H1 (cell line): ENCODE data around the gene BLOC1S3. TPM values are rescaled to one million over a fixed set of nuclear protein-coding genes. Genes with fewer than 3 reads are reported as not detected.

Source experiments
- CTCF ChIA-PET: fragments of 300-600 bp; sonication (Branson Sonifier 250); formaldehyde crosslinking; loops from one replicate; lab custom pipeline; 2021; ENCODE audit not compliant: partially characterized antibody; lab: Charles Lee
- POLR2A ChIA-PET: fragments of 300-600 bp; sonication (Branson Sonifier 250); formaldehyde crosslinking; loops from one replicate; lab custom pipeline; 2021; ENCODE audit warnings: inconsistent platforms; ENCODE audit not compliant: partially characterized antibody; lab: Charles Lee
- DNase-seq, 2 experiments: peaks; one replicate each; pipeline versions ENCODE4 v3.0.0 to v3.0.0-alpha.2; 2010 to 2022; ENCODE audit warnings: low spot score in 2 of 2, low read depth in 1 of 2, mixed read lengths in 1 of 2
- FAIRE-seq: peaks from 2 replicates; lab custom pipeline; 2011; peaks lifted over from hg19 to GRCh38; lab: Jason Lieb, UNC
- H2AFZ ChIP-seq: 2 replicates; pipeline ENCODE4 v1.8.1; 2012; ENCODE audit warnings: low read length, inconsistent platforms
- H2AK5ac ChIP-seq: 2 replicates; pipeline ENCODE4 v1.6.1; 2013; ENCODE audit warnings: low read depth, low read length
- H2BK120ac ChIP-seq: replicated peaks from 2 replicates; pipeline ENCODE3; 2013; ENCODE audit warnings: low read depth, low read length, inconsistent platforms
- H2BK12ac ChIP-seq: 2 replicates; pipeline ENCODE4 v1.6.1; 2013; ENCODE audit warnings: low read depth, low read length
- H2BK15ac ChIP-seq: 2 replicates; pipeline ENCODE4 v1.6.1; 2013; ENCODE audit warnings: low read length
- H2BK20ac ChIP-seq: 2 replicates; pipeline ENCODE4 v1.6.1; 2013; ENCODE audit warnings: low read length
- H2BK5ac ChIP-seq: 2 replicates; pipeline ENCODE4 v1.6.1; 2013; ENCODE audit warnings: low read depth, low read length
- H3K14ac ChIP-seq: 2 replicates; pipeline ENCODE4 v1.6.1; 2013; ENCODE audit warnings: inconsistent platforms; ENCODE audit not compliant: insufficient read length
- H3K18ac ChIP-seq: 2 replicates; pipeline ENCODE4 v1.6.1; 2013; ENCODE audit warnings: low read length; ENCODE audit errors: extremely low read depth
- H3K23ac ChIP-seq: 2 replicates; pipeline ENCODE4 v1.6.1; 2013; ENCODE audit warnings: inconsistent platforms; ENCODE audit not compliant: insufficient read length
- H3K23me2 ChIP-seq: 2 replicates; pipeline ENCODE4 v1.6.1; 2013; ENCODE audit warnings: low read depth, low read length
- H3K27ac ChIP-seq: 2 replicates; pipeline ENCODE4 v1.6.1; 2011; ENCODE audit warnings: low read depth, low read length, inconsistent platforms
- H3K27me3 ChIP-seq, 4 experiments: replicated peaks in 1 of 4; 1 replicate in 1 of 4; 2 replicates in 3 of 4; pipeline versions ENCODE4 v1.6.1 to v1.8.1; 2011 to 2013; ENCODE audit warnings: low read length in 3 of 4, mild to moderate bottlenecking in 3 of 4, inconsistent platforms in 2 of 4, mixed read lengths in 2 of 4, moderate library complexity in 1 of 4; ENCODE audit not compliant: control insufficient read depth in 3 of 4, insufficient read depth in 3 of 4; ENCODE audit errors: extremely low read depth in 1 of 4
- H3K36me3 ChIP-seq, 4 experiments: 2 replicates each; pipeline versions ENCODE4 v1.6.1 to v1.8.1; 2011 to 2013; ENCODE audit warnings: mild to moderate bottlenecking in 4 of 4, low read length in 3 of 4, moderate library complexity in 2 of 4, control low read depth in 1 of 4, inconsistent platforms in 1 of 4; ENCODE audit not compliant: insufficient read depth in 4 of 4, control insufficient read depth in 2 of 4
- H3K4ac ChIP-seq: replicated peaks from 2 replicates; pipeline ENCODE3; 2013; ENCODE audit warnings: low read length, low read depth, mixed read lengths, inconsistent platforms; ENCODE audit not compliant: insufficient read length
- H3K4me1 ChIP-seq, 4 experiments: replicated peaks in 1 of 4; 1 replicate in 1 of 4; 2 replicates in 3 of 4; pipeline versions ENCODE4 v1.6.1 to v1.8.1; 2011 to 2013; ENCODE audit warnings: low read length in 3 of 4, inconsistent platforms in 2 of 4, mixed read lengths in 1 of 4; ENCODE audit not compliant: insufficient read depth in 4 of 4, control insufficient read depth in 3 of 4
- H3K4me2 ChIP-seq, 2 experiments: 2 replicates each; pipeline versions ENCODE4 v1.6.1 to v1.8.1; 2011 to 2013; ENCODE audit warnings: low read depth in 2 of 2, low read length in 2 of 2, control low read depth in 1 of 2, inconsistent platforms in 1 of 2, mild to moderate bottlenecking in 1 of 2; ENCODE audit not compliant: insufficient read depth in 1 of 2
- H3K4me3 ChIP-seq, 4 experiments: fragments of 200-600, 300-600 bp in 1 of 4; sonication (generic), shearing (Covaris generic), sonication (Bioruptor Twin) in 1 of 4; 2 replicates each; pipeline versions ENCODE4 v1.5.1 to v1.8.1; 2011 to 2016; ENCODE audit warnings: low read length in 4 of 4, low read depth in 3 of 4, control low read depth in 2 of 4, inconsistent platforms in 2 of 4, mild to moderate bottlenecking in 2 of 4, mixed read lengths in 1 of 4, moderate library complexity in 1 of 4; ENCODE audit not compliant: insufficient read depth in 2 of 4; ENCODE audit errors: extremely low read depth in 1 of 4
- H3K56ac ChIP-seq: replicated peaks from 2 replicates; pipeline ENCODE3; 2013; ENCODE audit warnings: low read depth, mild to moderate bottlenecking, mixed read lengths, low read length, inconsistent platforms; ENCODE audit not compliant: insufficient read length
- H3K79me1 ChIP-seq: 2 replicates; pipeline ENCODE4 v1.6.1; 2013; ENCODE audit warnings: low read depth, low read length, control low read depth
- H3K79me2 ChIP-seq, 2 experiments: 2 replicates each; pipeline versions ENCODE4 v1.6.1 to v1.8.1; 2012 to 2013; ENCODE audit warnings: low read length in 2 of 2, mild to moderate bottlenecking in 2 of 2, inconsistent platforms in 1 of 2; ENCODE audit not compliant: insufficient read depth in 2 of 2, control insufficient read depth in 1 of 2
- H3K9ac ChIP-seq, 4 experiments: replicated peaks in 1 of 4; 1 replicate in 1 of 4; 2 replicates in 3 of 4; pipeline versions ENCODE4 v1.6.1 to v1.8.1; 2011 to 2013; ENCODE audit warnings: low read depth in 3 of 4, low read length in 3 of 4, control low read depth in 2 of 4, mild to moderate bottlenecking in 2 of 4, moderate library complexity in 2 of 4, inconsistent platforms in 1 of 4; ENCODE audit errors: extremely low read depth in 1 of 4
- H3K9me3 ChIP-seq, 2 experiments: 2 replicates each; pipeline versions ENCODE4 v1.6.1 to v1.8.1; 2012 to 2013; ENCODE audit warnings: mild to moderate bottlenecking in 2 of 2, moderate library complexity in 2 of 2, control low read depth in 1 of 2, inconsistent platforms in 1 of 2, low read depth in 1 of 2, low read length in 1 of 2, mixed read lengths in 1 of 2; ENCODE audit not compliant: insufficient read depth in 2 of 2
- H4K20me1 ChIP-seq, 2 experiments: replicated peaks in 1 of 2; 2 replicates each; pipeline versions ENCODE3 to v1.8.1; 2011 to 2013; ENCODE audit warnings: inconsistent platforms in 2 of 2, low read length in 2 of 2, mild to moderate bottlenecking in 1 of 2; ENCODE audit not compliant: insufficient read depth in 2 of 2, control insufficient read depth in 1 of 2
- H4K5ac ChIP-seq: 2 replicates; pipeline ENCODE4 v1.6.1; 2013; ENCODE audit warnings: low read length, low read depth, mixed read lengths, inconsistent platforms; ENCODE audit not compliant: insufficient read length
- H4K8ac ChIP-seq: 2 replicates; pipeline ENCODE4 v1.8.0; 2013; ENCODE audit warnings: mild to moderate bottlenecking, moderate library complexity, low read length, inconsistent platforms; ENCODE audit not compliant: insufficient read depth; ENCODE audit errors: extremely low read depth
- H4K91ac ChIP-seq: replicated peaks from 2 replicates; pipeline ENCODE3; 2013; ENCODE audit warnings: low read length, mixed read lengths, inconsistent platforms; ENCODE audit not compliant: insufficient read length
- ASH2L ChIP-seq: fragments of 200-600, 300-600 bp; sonication (generic); IDR thresholded peaks from one replicate; pipeline ENCODE4 v1.7.1; 2017; ENCODE audit warnings: low read length
- CBX8 ChIP-seq: fragments of 300-800, 300-1000 bp; sonication (generic); IDR thresholded peaks from 2 replicates; pipeline ENCODE4 v1.7.1; 2016; ENCODE audit warnings: low read depth, low read length, borderline replicate concordance
- CHD2 ChIP-seq: IDR thresholded peaks from 2 replicates; pipeline ENCODE4 v1.6.1; 2012; ENCODE audit warnings: low read length, improper control_type of control experiment
- EZH2 ChIP-seq: fragments of 200-600 bp; sonication (generic); IDR thresholded peaks from 2 replicates; pipeline ENCODE4 v1.7.1; 2012; ENCODE audit warnings: low read depth, mild to moderate bottlenecking, moderate library complexity, low read length, inconsistent platforms; ENCODE audit not compliant: severe bottlenecking
- GABPA ChIP-seq: IDR thresholded peaks from 2 replicates; pipeline ENCODE4 v1.6.1; 2011; ENCODE audit warnings: mild to moderate bottlenecking, low read length, moderate library complexity, borderline replicate concordance; ENCODE audit not compliant: insufficient read depth
- HDAC2 ChIP-seq, 2 experiments: fragments of 300-600 bp in 1 of 2; sonication (generic) in 1 of 2; IDR thresholded peaks; 2 replicates each; pipeline ENCODE4 v1.6.1; 2011 to 2012; ENCODE audit warnings: low read depth in 2 of 2, low read length in 2 of 2, mild to moderate bottlenecking in 2 of 2, moderate library complexity in 2 of 2, borderline replicate concordance in 1 of 2, inconsistent platforms in 1 of 2
- JUN ChIP-seq: IDR thresholded peaks from 2 replicates; pipeline ENCODE4 v1.6.1; 2011; ENCODE audit warnings: low read depth, mild to moderate bottlenecking, improper control_type of control experiment, low read length
- JUND ChIP-seq: IDR thresholded peaks from 2 replicates; pipeline ENCODE4 v1.6.1; 2011; ENCODE audit warnings: mild to moderate bottlenecking, improper control_type of control experiment, low read length
- NANOG ChIP-seq: IDR thresholded peaks from 2 replicates; pipeline ENCODE4 v1.6.1; 2011; ENCODE audit warnings: low read length, low read depth, mild to moderate bottlenecking, inconsistent platforms; ENCODE audit not compliant: insufficient read depth, poor library complexity, severe bottlenecking
- NRF1 ChIP-seq: IDR thresholded peaks from 2 replicates; pipeline ENCODE4 v1.6.1; 2011; ENCODE audit warnings: mild to moderate bottlenecking, low read depth, low read length, improper control_type of control experiment
- PHF8 ChIP-seq: fragments of 200-600 bp; sonication (generic); conservative IDR thresholded peaks from 2 replicates; pipeline ENCODE4 v1.7.1; 2012; ENCODE audit warnings: low read depth, mild to moderate bottlenecking, inconsistent platforms, low read length, moderate library complexity
- TAF1 ChIP-seq: IDR thresholded peaks from 2 replicates; pipeline ENCODE4 v1.6.1; 2011; ENCODE audit warnings: mild to moderate bottlenecking, low read depth, low read length
- TCF12 ChIP-seq: IDR thresholded peaks from 2 replicates; pipeline ENCODE4 v1.6.1; 2011; ENCODE audit warnings: low read depth, mild to moderate bottlenecking, low read length
- TEAD4 ChIP-seq: IDR thresholded peaks from 2 replicates; pipeline ENCODE4 v1.6.1; 2012; ENCODE audit warnings: low read depth, low read length, inconsistent platforms, mixed read lengths
- WGBS, 2 experiments: shearing (Covaris generic) in 1 of 2; methylation state at CpG; one replicate each; pipeline versions ENCODE4 v1.1.6 to v1.1.7; 2013 to 2015; ENCODE audit warnings: low lambda C conversion rate in 2 of 2, mixed read lengths in 2 of 2, inconsistent platforms in 1 of 2, low coverage in 1 of 2, missing lambda C conversion rate in 1 of 2; ENCODE audit not compliant: insufficient replicate concordance in 2 of 2, insufficient coverage in 1 of 2, insufficient read length in 1 of 2; ENCODE audit errors: extremely low coverage in 1 of 2, missing lambda C conversion rate in 1 of 2; 5-methylcytosine and 5-hydroxymethylcytosine counted together
- polyA plus RNA-seq, 7 experiments: library from polyadenylated mRNA; depleted of rRNA in 3 of 7; stranded (reverse) in 5 of 7; unstranded in 2 of 7; fragments of >200 nt in 5 of 7; fragments of 200-250 nt in 2 of 7; gene quantifications; 1 replicate in 5 of 7; 2 replicates in 1 of 7; 4 replicates in 1 of 7; pipeline versions ENCODE4 v1.2.1 to v1.2.3, GENCODE V29; 2011 to 2013; ENCODE audit warnings: missing spikeins in 2 of 7, mixed read lengths in 2 of 7
- total RNA-seq: library from RNA; stranded (reverse); fragmentation: NEBNext Ultra II Directional; extraction: Animal tissue kit (Norgen Biotek cat#: 25700); gene quantifications from 2 replicates; pipeline ENCODE4 v1.2.1, GENCODE V29; 2021

BLOC1S3 gene
- total and polyA plus RNA-seq, 2 of the 8 experiments (the other 6 are each of a cell fraction or from before 2014, with no cell fraction given): 6.0 to 6.1 TPM

GRCh38 chr19:45150180-45150579 is 28.4 kb upstream of the BLOC1S3 start:
- FAIRE-seq (no peak), DNase-seq (no peak)
- Histone ChIP-seq H4K8ac (no peak overlapping the region), H3K79me1 (no peaks in the 10 kb centered on the region; the same call in 1 of the 2 replicates), H2BK5ac (no peak overlapping the region), H3K18ac (no peak overlapping the region), H3K4me1 (peaks cover 0 to 13% (median 3%) of the 10 kb centered on the region in 4 experiments; a peak in 6 of 7 replicates), H3K79me2 (no peaks in the 10 kb centered on the region), H3K14ac (no peak overlapping the region), H3K27me3 (peaks cover 16 to 37% (median 35%) of the 10 kb centered on the region in 4 experiments), H3K9me3 (peaks cover 0 to 8% of the 10 kb centered on the region in 2 experiments; a peak in 1 of 4 replicates), H3K23ac (no peak overlapping the region), H3K4me3 (no peak overlapping the region), H3K23me2 (peaks cover 9% of the 10 kb centered on the region; the same call in 1 of the 2 replicates), H2AK5ac (no peak overlapping the region), H3K4ac (no peak overlapping the region), H2BK15ac (no peak overlapping the region), H2AFZ (no peak overlapping the region), H2BK12ac (no peak overlapping the region), H3K36me3 (peaks cover 0 to 6% (median 0%) of the 10 kb centered on the region in 4 experiments; a peak in 2 of 8 replicates), H4K5ac (no peak overlapping the region), H4K91ac (no peak overlapping the region), H2BK20ac (no peak overlapping the region), H3K27ac (no peak overlapping the region), H3K9ac (no peak overlapping the region), H2BK120ac (no peak overlapping the region), H3K56ac (no peak overlapping the region), H4K20me1 (peaks cover 0 to 20% of the 10 kb centered on the region in 2 experiments), H3K4me2 (no peak overlapping the region)
- CTCF ChIA-PET: interaction anchor here (1.0 to 5.5 kb wide), 11 partner anchors 9 to 90 kb away, joined by 3 to 32 read pairs (median 7); partner anchors contain the start of gene NKPD1
- 88% methylated on average over 4 of the region's 4 CpGs; no CpG with 5 or more reads in 1 of the 2 experiments for WGBS, 2 experiments
- POLR2A ChIA-PET: interaction anchor here (0.9 to 3.2 kb wide), 5 partner anchors 10 to 73 kb away, joined by 3 to 20 read pairs (median 4); partner anchors contain the start of genes NKPD1 and PPP1R37
- TF ChIP-seq TAF1 (no peak), HDAC2 (IDR thresholded peaks at IDR 0.05; ENCODE audit: borderline replicate concordance in 1 of 2, low read depth in 2 of 2, low read length in 2 of 2) (no peak), GABPA (no peak), JUN (no peak), JUND (no peak), CHD2 (no peak), NANOG (no peak), TEAD4 (no peak), TCF12 (no peak), ASH2L (no peak), PHF8 (no peak), CBX8 (no peak), EZH2 (no peak), NRF1 (no peak)
